H9 (cell line): ENCODE data around the gene CDS2. TPM values are rescaled to one million over a fixed set of nuclear protein-coding genes. Genes with fewer than 3 reads are reported as not detected.

ENCODE experiments used
- DNase-seq: peaks from one replicate; pipeline ENCODE4 v3.0.0-alpha.2; 2017
- H2AFZ ChIP-seq: one replicate; pipeline ENCODE4 v1.6.1; 2013; ENCODE audit warnings: mild to moderate bottlenecking, low read length, control low read depth, moderate library complexity
- H2AK5ac ChIP-seq: 2 replicates; pipeline ENCODE4 v1.6.1; 2013; ENCODE audit warnings: low read length, control low read depth, mixed read lengths; ENCODE audit not compliant: insufficient read length
- H2BK120ac ChIP-seq: one replicate; pipeline ENCODE4 v1.6.1; 2013; ENCODE audit warnings: low read depth, mild to moderate bottlenecking, low read length, control low read depth, inconsistent platforms; ENCODE audit not compliant: poor library complexity, severe bottlenecking
- H2BK12ac ChIP-seq: 2 replicates; pipeline ENCODE4 v1.6.1; 2013; ENCODE audit warnings: low read length, control low read depth, mixed read lengths, low read depth; ENCODE audit not compliant: insufficient read length
- H2BK15ac ChIP-seq: 2 replicates; pipeline ENCODE4 v1.6.1; 2013; ENCODE audit warnings: low read depth, low read length, control low read depth
- H2BK20ac ChIP-seq: one replicate; pipeline ENCODE4 v1.6.1; 2013; ENCODE audit warnings: low read depth, mild to moderate bottlenecking, low read length, control low read depth, inconsistent platforms; ENCODE audit not compliant: poor library complexity, severe bottlenecking
- H2BK5ac ChIP-seq: 2 replicates; pipeline ENCODE4 v1.6.1; 2013; ENCODE audit warnings: low read length, control low read depth, mixed read lengths; ENCODE audit not compliant: insufficient read length
- H3K14ac ChIP-seq: 2 replicates; pipeline ENCODE4 v1.6.1; 2013; ENCODE audit warnings: low read length, control low read depth; ENCODE audit not compliant: insufficient read depth
- H3K18ac ChIP-seq: 2 replicates; pipeline ENCODE4 v1.6.1; 2013; ENCODE audit warnings: low read depth, mild to moderate bottlenecking, mixed read lengths, low read length, control low read depth; ENCODE audit not compliant: insufficient read length
- H3K23ac ChIP-seq: 2 replicates; pipeline ENCODE4 v1.6.1; 2013; ENCODE audit warnings: low read length, control low read depth, mixed read lengths, low read depth; ENCODE audit not compliant: insufficient read length
- H3K23me2 ChIP-seq: 2 replicates; pipeline ENCODE4 v1.6.1; 2013; ENCODE audit warnings: low read depth, mild to moderate bottlenecking, mixed read lengths, low read length, control low read depth; ENCODE audit not compliant: insufficient read length, poor library complexity, severe bottlenecking
- H3K27ac ChIP-seq: 2 replicates; pipeline ENCODE4 v1.5.1; 2013; ENCODE audit warnings: low read length, control low read depth, mixed read lengths, low read depth; ENCODE audit not compliant: insufficient read length
- H3K27me3 ChIP-seq: 2 replicates; pipeline ENCODE4 v1.6.1; 2013; ENCODE audit warnings: low read length, control low read depth, inconsistent platforms; ENCODE audit not compliant: insufficient read depth
- H3K4ac ChIP-seq: 2 replicates; pipeline ENCODE4 v1.6.1; 2013; ENCODE audit warnings: low read depth, mild to moderate bottlenecking, control low read depth, inconsistent platforms, low read length, moderate library complexity
- H3K4me1 ChIP-seq: 2 replicates; pipeline ENCODE4 v1.6.1; 2013; ENCODE audit warnings: low read length, control low read depth, inconsistent platforms; ENCODE audit not compliant: insufficient read depth
- H3K4me2 ChIP-seq: 2 replicates; pipeline ENCODE4 v1.6.1; 2013; ENCODE audit warnings: low read length, control low read depth, mixed read lengths; ENCODE audit not compliant: insufficient read length, insufficient read depth
- H3K56ac ChIP-seq: 2 replicates; pipeline ENCODE4 v1.6.1; 2013; ENCODE audit warnings: low read depth, mild to moderate bottlenecking, mixed read lengths, low read length, control low read depth; ENCODE audit not compliant: insufficient read length
- H3K79me1 ChIP-seq: 2 replicates; pipeline ENCODE4 v1.6.1; 2013; ENCODE audit warnings: low read depth, mild to moderate bottlenecking, moderate library complexity, low read length, control low read depth, inconsistent platforms; ENCODE audit not compliant: insufficient read depth, poor library complexity, severe bottlenecking
- H3K79me2 ChIP-seq: 2 replicates; pipeline ENCODE4 v1.6.1; 2013; ENCODE audit warnings: low read length, control low read depth, inconsistent platforms; ENCODE audit not compliant: insufficient read depth
- H3K9ac ChIP-seq: 2 replicates; pipeline ENCODE4 v1.6.1; 2013; ENCODE audit warnings: low read length, control low read depth, mixed read lengths; ENCODE audit not compliant: insufficient read length; ENCODE audit errors: extremely low read depth
- H3K9me3 ChIP-seq: one replicate; pipeline ENCODE4 v1.6.1; 2013; ENCODE audit warnings: low read depth, low read length, inconsistent platforms; ENCODE audit not compliant: control insufficient read depth
- H3T11ph ChIP-seq: one replicate; pipeline ENCODE4 v1.6.1; 2013; ENCODE audit warnings: mild to moderate bottlenecking, low read length, control low read depth, inconsistent platforms
- H4K20me1 ChIP-seq: one replicate; pipeline ENCODE4 v1.6.1; 2013; ENCODE audit not compliant: control insufficient read depth, insufficient read length, insufficient read depth
- H4K5ac ChIP-seq: 2 replicates; pipeline ENCODE4 v1.6.1; 2013; ENCODE audit warnings: low read depth, mild to moderate bottlenecking, mixed read lengths, low read length, control low read depth; ENCODE audit not compliant: insufficient read length
- H4K8ac ChIP-seq: replicated peaks from 2 replicates; pipeline ENCODE4 v1.6.1; 2013; ENCODE audit warnings: low read length, control low read depth, mixed read lengths, low read depth; ENCODE audit not compliant: insufficient read length
- H4K91ac ChIP-seq: 2 replicates; pipeline ENCODE4 v1.6.1; 2013; ENCODE audit warnings: low read depth, mild to moderate bottlenecking, moderate library complexity, mixed read lengths, low read length, control low read depth; ENCODE audit not compliant: insufficient read length
- H3K27ac Mint-ChIP-seq, 3 experiments: 2 replicates in 2 of 3; 3 replicates in 1 of 3; pipeline ENCODE4 v1.8.0; 2020 to 2021; ENCODE audit warnings: mixed read lengths in 3 of 3, mild to moderate bottlenecking in 1 of 3, moderate library complexity in 1 of 3
- H3K27me3 Mint-ChIP-seq: 2 replicates; pipeline ENCODE4 v1.8.0; 2021; ENCODE audit warnings: low read depth, mild to moderate bottlenecking, moderate library complexity, mixed read lengths
- H3K36me3 Mint-ChIP-seq, 3 experiments: 2 replicates in 2 of 3; 3 replicates in 1 of 3; pipeline ENCODE4 v1.8.0; 2020 to 2021; ENCODE audit warnings: low read depth in 3 of 3, mixed read lengths in 3 of 3; ENCODE audit not compliant: insufficient read depth in 1 of 3
- H3K4me1 Mint-ChIP-seq, 2 experiments: 2 replicates each; pipeline ENCODE4 v1.8.0; 2020; ENCODE audit warnings: mixed read lengths in 2 of 2
- H3K4me3 Mint-ChIP-seq, 2 experiments: 2 replicates in 1 of 2; 3 replicates in 1 of 2; pipeline ENCODE4 v1.8.0; 2020 to 2021; ENCODE audit warnings: mild to moderate bottlenecking in 2 of 2, mixed read lengths in 2 of 2, moderate library complexity in 1 of 2
- H3K9me3 Mint-ChIP-seq, 2 experiments: 2 replicates in 1 of 2; 3 replicates in 1 of 2; pipeline ENCODE4 v1.8.0; 2020; ENCODE audit warnings: mild to moderate bottlenecking in 2 of 2, mixed read lengths in 2 of 2, moderate library complexity in 1 of 2
- CTCF ChIP-seq: fragments of 200-600 bp; sonication (generic); conservative IDR thresholded peaks from 3 replicates; pipeline ENCODE4 v1.8.0; 2021; ENCODE audit warnings: antibody characterized with exemption, mild to moderate bottlenecking
- WGBS: extraction: QIAGEN DNeasy Blood & Tissue Kit; methylation state at CpG from one replicate; pipeline ENCODE4 v1.1.7; 2013; ENCODE audit warnings: missing lambda C conversion rate, low lambda C conversion rate, mixed read lengths; ENCODE audit not compliant: insufficient read length; ENCODE audit errors: extremely low coverage; 5-methylcytosine and 5-hydroxymethylcytosine counted together
- total RNA-seq: library from RNA; stranded (reverse); gene quantifications from 2 replicates; pipeline ENCODE4 v1.2.1, GENCODE V29; 2021

Gene CDS2
- total RNA-seq, 1 experiment from 2014 or later = 63.2 TPM

GRCh38 chr20:5182615-5183254 lies 55.9 kb downstream of the CDS2 start:
- no peak for DNase-seq
- Histone ChIP-seq H3T11ph (no peak overlapping the region), H3K9me3 (no peaks in the 10 kb centered on the region), H2BK20ac (no peak overlapping the region), H4K8ac (no peak overlapping the region), H4K91ac (no peak overlapping the region), H3K14ac (no peak overlapping the region), H3K4me1 (peaks cover 6% of the 10 kb centered on the region; the same call in 1 of the 2 replicates), H3K4me2 (no peak overlapping the region), H2BK120ac (no peak overlapping the region), H2AFZ (no peak overlapping the region), H3K23me2 (no peaks in the 10 kb centered on the region), H3K27me3 (no peaks in the 10 kb centered on the region), H4K20me1 (no peaks in the 10 kb centered on the region), H3K79me2 (no peaks in the 10 kb centered on the region), H3K23ac (no peak overlapping the region), H4K5ac (no peak overlapping the region), H3K18ac (no peak overlapping the region), H2AK5ac (no peak overlapping the region), H3K56ac (no peak overlapping the region), H2BK15ac (no peak overlapping the region), H3K4ac (no peak overlapping the region), H3K27ac (no peak overlapping the region), H3K79me1 (no peaks in the 10 kb centered on the region), H3K9ac (no peak overlapping the region), H2BK5ac (no peak overlapping the region), H2BK12ac (no peak overlapping the region)
- H3K27ac Mint-ChIP-seq = peak overlapping the region in 1 of 3 experiments; percentile 57; a peak in 2 of 7 replicates
- peaks cover 11 to 14% of the 10 kb centered on the region in 2 experiments for H3K4me1 Mint-ChIP-seq
- WGBS = no CpG with 5 or more reads among the region's 2 CpGs
- no peaks in the 10 kb centered on the region for H3K9me3 Mint-ChIP-seq
- no peaks in the 10 kb centered on the region for H3K27me3 Mint-ChIP-seq
- no peak for TF ChIP-seq CTCF
- H3K4me3 Mint-ChIP-seq = no peak overlapping the region
- H3K36me3 Mint-ChIP-seq = peaks cover 11 to 59% (median 48%) of the 10 kb centered on the region in 3 experiments; a peak in 6 of 7 replicates
